ENCODE results near the gene PGAP2. TPM values are rescaled to one million over a fixed set of nuclear protein-coding genes. Genes with fewer than 3 reads are reported as not detected.
A peak's percentile ranks its signal among the peaks of the same experiment; 100 is the strongest.

The PGAP2 gene
- total RNA-seq, 1 donor from 2014 or later, result 22.7 TPM

- Mint-ChIP-seq H3K27ac (ENCODE audit: unreplicated experiment) (peak overlapping the region; percentile 8), H3K36me3 (ENCODE audit: low read depth, unreplicated experiment) (peaks cover 5% of the 10 kb centered on the region), H3K4me3 (ENCODE audit: unreplicated experiment) (no peak overlapping the region), H3K4me1 (ENCODE audit: unreplicated experiment) (peaks cover 6% of the 10 kb centered on the region), H3K27me3 (ENCODE audit: unreplicated experiment) (peaks cover 3% of the 10 kb centered on the region), H3K9me3 (ENCODE audit: unreplicated experiment) (no peaks in the 10 kb centered on the region)
- no peak for DNase-seq (ENCODE audit: low spot score)
- TF ChIP-seq, protein P1, sequence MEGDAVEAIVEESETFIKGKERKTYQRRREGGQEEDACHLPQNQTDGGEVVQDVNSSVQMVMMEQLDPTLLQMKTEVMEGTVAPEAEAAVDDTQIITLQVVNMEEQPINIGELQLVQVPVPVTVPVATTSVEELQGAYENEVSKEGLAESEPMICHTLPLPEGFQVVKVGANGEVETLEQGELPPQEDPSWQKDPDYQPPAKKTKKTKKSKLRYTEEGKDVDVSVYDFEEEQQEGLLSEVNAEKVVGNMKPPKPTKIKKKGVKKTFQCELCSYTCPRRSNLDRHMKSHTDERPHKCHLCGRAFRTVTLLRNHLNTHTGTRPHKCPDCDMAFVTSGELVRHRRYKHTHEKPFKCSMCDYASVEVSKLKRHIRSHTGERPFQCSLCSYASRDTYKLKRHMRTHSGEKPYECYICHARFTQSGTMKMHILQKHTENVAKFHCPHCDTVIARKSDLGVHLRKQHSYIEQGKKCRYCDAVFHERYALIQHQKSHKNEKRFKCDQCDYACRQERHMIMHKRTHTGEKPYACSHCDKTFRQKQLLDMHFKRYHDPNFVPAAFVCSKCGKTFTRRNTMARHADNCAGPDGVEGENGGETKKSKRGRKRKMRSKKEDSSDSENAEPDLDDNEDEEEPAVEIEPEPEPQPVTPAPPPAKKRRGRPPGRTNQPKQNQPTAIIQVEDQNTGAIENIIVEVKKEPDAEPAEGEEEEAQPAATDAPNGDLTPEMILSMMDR (IDR thresholded peaks at IDR 0.05; ENCODE audit: unreplicated experiment), result no peak
Observed at GRCh38 chr11:3815845-3816244, 7.5 kb downstream of the PGAP2 start.

GRCh38 chr11:3816673-3817072 lies 8.3 kb downstream of the PGAP2 start:
- Mint-ChIP-seq H3K4me1 (ENCODE audit: unreplicated experiment) (peaks cover 6% of the 10 kb centered on the region), H3K36me3 (ENCODE audit: low read depth, unreplicated experiment) (peaks cover 4% of the 10 kb centered on the region), H3K4me3 (ENCODE audit: unreplicated experiment) (no peak overlapping the region), H3K9me3 (ENCODE audit: unreplicated experiment) (no peaks in the 10 kb centered on the region), H3K27ac (ENCODE audit: unreplicated experiment) (no peak overlapping the region), H3K27me3 (ENCODE audit: unreplicated experiment) (peaks cover 5% of the 10 kb centered on the region)
- TF ChIP-seq, protein P1 (IDR thresholded peaks at IDR 0.05; ENCODE audit: unreplicated experiment), result no peak
- no peak for DNase-seq (ENCODE audit: low spot score)

GRCh38 chr11:3817181-3817800 lies 8.9 kb downstream of the PGAP2 start:
- H3K9me3 Mint-ChIP-seq (ENCODE audit: unreplicated experiment), result no peaks in the 10 kb centered on the region
- H3K4me3 Mint-ChIP-seq (ENCODE audit: unreplicated experiment), result no peak overlapping the region
- peaks cover 6% of the 10 kb centered on the region for H3K4me1 Mint-ChIP-seq (ENCODE audit: unreplicated experiment)
- no peaks in the 10 kb centered on the region for H3K36me3 Mint-ChIP-seq (ENCODE audit: low read depth, unreplicated experiment)
- H3K27me3 Mint-ChIP-seq (ENCODE audit: unreplicated experiment), result peaks cover 5% of the 10 kb centered on the region
- H3K27ac Mint-ChIP-seq (ENCODE audit: unreplicated experiment), result no peak overlapping the region
- TF ChIP-seq, protein P1 (IDR thresholded peaks at IDR 0.05; ENCODE audit: unreplicated experiment), result no peak
- DNase-seq (ENCODE audit: low spot score), result no peak

- Mint-ChIP-seq H3K4me3 (ENCODE audit: unreplicated experiment) (no peak overlapping the region), H3K4me1 (ENCODE audit: unreplicated experiment) (peaks cover 15% of the 10 kb centered on the region), H3K27me3 (ENCODE audit: unreplicated experiment) (peaks cover 15% of the 10 kb centered on the region), H3K9me3 (ENCODE audit: unreplicated experiment) (no peaks in the 10 kb centered on the region), H3K36me3 (ENCODE audit: low read depth, unreplicated experiment) (peaks cover 4% of the 10 kb centered on the region), H3K27ac (ENCODE audit: unreplicated experiment) (no peak overlapping the region)
- no peak for DNase-seq (ENCODE audit: low spot score)
- TF ChIP-seq, protein P1 (IDR thresholded peaks at IDR 0.05; ENCODE audit: unreplicated experiment), result no peak
Observed at GRCh38 chr11:3820971-3821370, 12.6 kb downstream of the PGAP2 start.

DNA sequence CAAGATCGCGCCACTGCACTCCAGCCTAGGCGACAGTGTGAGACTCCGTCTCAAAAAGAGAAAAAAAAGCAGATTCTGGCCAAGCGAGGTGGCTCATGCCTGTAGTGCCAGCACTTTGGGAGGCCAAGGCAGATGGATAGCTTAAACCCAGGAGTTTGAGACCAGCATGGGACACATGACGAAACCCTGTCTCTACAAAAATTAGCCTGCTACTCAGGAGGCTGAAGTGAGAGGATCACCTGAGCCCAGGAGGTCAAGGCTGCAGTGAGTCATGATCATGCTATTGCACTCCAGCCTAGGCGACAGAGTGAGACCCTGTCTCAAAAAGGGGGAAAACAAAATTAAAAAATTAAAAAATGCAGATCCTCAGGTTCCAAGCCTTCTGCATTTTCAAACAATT lies 14.0 kb downstream of the PGAP2 start:
- Mint-ChIP-seq H3K27ac (ENCODE audit: unreplicated experiment) (no peak overlapping the region), H3K4me1 (ENCODE audit: unreplicated experiment) (peaks cover 15% of the 10 kb centered on the region), H3K9me3 (ENCODE audit: unreplicated experiment) (no peaks in the 10 kb centered on the region), H3K36me3 (ENCODE audit: low read depth, unreplicated experiment) (peaks cover 17% of the 10 kb centered on the region), H3K27me3 (ENCODE audit: unreplicated experiment) (peaks cover 15% of the 10 kb centered on the region), H3K4me3 (ENCODE audit: unreplicated experiment) (no peak overlapping the region)
- TF ChIP-seq, protein P1 (IDR thresholded peaks at IDR 0.05; ENCODE audit: unreplicated experiment), result no peak
- DNase-seq (ENCODE audit: low spot score), result no peak

Data from endothelial cell (in vitro differentiated cells).